HepG2 (cell line): Measurements from ENCODE around the gene SEMA4C. TPM values are rescaled to one million over a fixed set of nuclear protein-coding genes. Genes with fewer than 3 reads are reported as not detected.

Experiments
- CBFB ChIP-seq: sonication (generic); formaldehyde crosslinking; IDR thresholded peaks from 2 replicates; pipeline ENCODE4 v1.4.0; 2020; ENCODE audit warnings: missing genetic modification reagents
- EHMT2 ChIP-seq: fragments of 200-600 bp; sonication (generic); IDR thresholded peaks from 2 replicates; pipeline ENCODE4 v1.7.0; 2017; ENCODE audit warnings: antibody characterized with exemption, low read depth, low read length, borderline replicate concordance
- MATR3 ChIP-seq: sonication (generic); formaldehyde crosslinking; IDR thresholded peaks from 2 replicates; pipeline ENCODE4 v1.4.0; 2020; ENCODE audit warnings: missing genetic modification reagents
- POLR2A ChIP-seq, 2 experiments: IDR thresholded peaks; 2 replicates each; pipeline ENCODE4 v1.6.1; 2011; ENCODE audit warnings: low read depth in 2 of 2, low read length in 2 of 2, mild to moderate bottlenecking in 1 of 2, moderate library complexity in 1 of 2; ENCODE audit not compliant: insufficient read depth in 1 of 2
- RCOR2 ChIP-seq: IDR thresholded peaks from 2 replicates; pipeline ENCODE4 v1.6.1; 2016; ENCODE audit warnings: missing biosample characterization, missing genetic modification reagents
- SIX4 ChIP-seq: sonication (generic); formaldehyde crosslinking; IDR thresholded peaks from 2 replicates; pipeline ENCODE4 v1.4.0; 2020; ENCODE audit warnings: missing genetic modification reagents
- THAP11 ChIP-seq: IDR thresholded peaks from 2 replicates; pipeline ENCODE4 v1.6.1; 2016; ENCODE audit warnings: missing biosample characterization, missing genetic modification reagents
- ZNF224 ChIP-seq: sonication (generic); formaldehyde crosslinking; IDR thresholded peaks from 2 replicates; pipeline ENCODE4 v1.5.0; 2020; ENCODE audit warnings: mild to moderate bottlenecking, missing genetic modification reagents
- ZNF776 ChIP-seq: sonication (generic); formaldehyde crosslinking; IDR thresholded peaks from 2 replicates; pipeline ENCODE4 v1.4.0; 2020; ENCODE audit warnings: mild to moderate bottlenecking, missing genetic modification reagents
- ZNF777 ChIP-seq: sonication (generic); formaldehyde crosslinking; IDR thresholded peaks from 2 replicates; pipeline ENCODE4 v1.4.0; 2020; ENCODE audit warnings: missing genetic modification reagents
- polyA plus RNA-seq, 8 experiments: library from polyadenylated mRNA; depleted of rRNA in 3 of 8; stranded (reverse) in 7 of 8; unstranded in 1 of 8; fragments of >200 nt; fragmentation: Illumina TruSeq in 4 of 8; extraction: Trizol in 4 of 8; gene quantifications; 2 replicates each; pipeline versions ENCODE4 v1.2.1 to v1.2.3, GENCODE V29; 2011 to 2016; ENCODE audit warnings: low read depth in 4 of 8, missing spikeins in 1 of 8, mixed read lengths in 1 of 8; ENCODE audit not compliant: insufficient read depth in 1 of 8
- total RNA-seq, 5 experiments: library from RNA; depleted of rRNA; stranded (reverse); fragments of >200 nt; fragmentation: Illumina TruSeq; extraction: Trizol; gene quantifications; 2 replicates each; pipeline ENCODE4 v1.2.3, GENCODE V29; 2016; ENCODE audit warnings: low read depth in 1 of 5
- TF ChIP-seq, protein P1 (sequence below): sonication (generic); formaldehyde crosslinking; IDR thresholded peaks from 2 replicates; pipeline ENCODE4 v1.4.0; 2020; ENCODE audit warnings: missing genetic modification reagents, borderline replicate concordance
- TF ChIP-seq, protein P2 (sequence below): sonication (generic); formaldehyde crosslinking; IDR thresholded peaks from 2 replicates; pipeline ENCODE4 v1.5.0; 2020; ENCODE audit warnings: missing genetic modification reagents
- TF ChIP-seq, protein P3 (sequence below): sonication (generic); formaldehyde crosslinking; IDR thresholded peaks from 2 replicates; pipeline ENCODE4 v1.5.0; 2020; ENCODE audit warnings: mild to moderate bottlenecking, missing genetic modification reagents, borderline replicate concordance
- TF ChIP-seq, protein P4 (sequence below): IDR thresholded peaks from 2 replicates; pipeline ENCODE4 v1.6.1; 2016; ENCODE audit warnings: low read depth, borderline replicate concordance

The SEMA4C gene
- total and polyA plus RNA-seq, 2 of the 13 experiments (the other 11 are each of a cell fraction or from before 2014, with no cell fraction given), result 25.9 to 46.6 TPM

DNA sequence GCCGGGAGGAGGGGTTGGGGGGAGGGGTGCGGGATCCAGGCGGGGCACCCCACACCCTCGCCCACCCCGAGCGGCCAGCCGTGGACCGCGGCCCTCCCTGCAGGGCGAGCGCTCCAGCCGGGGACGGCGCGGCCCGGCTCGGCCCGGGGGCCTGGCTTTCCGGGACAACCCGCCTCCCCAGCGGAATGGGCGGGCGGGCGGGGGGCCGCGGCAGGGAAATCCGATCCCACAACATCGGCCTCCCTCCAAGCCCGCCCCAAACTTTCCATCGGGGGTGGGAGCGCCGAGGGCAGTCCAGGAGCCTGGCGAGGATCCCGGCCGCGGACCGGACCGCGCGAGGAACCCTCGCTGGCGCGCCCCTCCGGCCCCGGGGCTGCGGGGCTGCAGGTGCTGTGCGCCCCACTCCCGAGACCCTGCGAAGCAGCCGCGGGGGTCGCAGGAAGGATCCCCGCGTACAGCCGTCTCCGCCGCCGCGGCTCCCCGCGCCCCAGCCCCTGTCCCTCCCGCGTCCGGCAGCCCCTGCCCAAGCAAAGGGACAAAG is 529 bp downstream of the SEMA4C start (continued):
- TF ChIP-seq, protein P1, sequence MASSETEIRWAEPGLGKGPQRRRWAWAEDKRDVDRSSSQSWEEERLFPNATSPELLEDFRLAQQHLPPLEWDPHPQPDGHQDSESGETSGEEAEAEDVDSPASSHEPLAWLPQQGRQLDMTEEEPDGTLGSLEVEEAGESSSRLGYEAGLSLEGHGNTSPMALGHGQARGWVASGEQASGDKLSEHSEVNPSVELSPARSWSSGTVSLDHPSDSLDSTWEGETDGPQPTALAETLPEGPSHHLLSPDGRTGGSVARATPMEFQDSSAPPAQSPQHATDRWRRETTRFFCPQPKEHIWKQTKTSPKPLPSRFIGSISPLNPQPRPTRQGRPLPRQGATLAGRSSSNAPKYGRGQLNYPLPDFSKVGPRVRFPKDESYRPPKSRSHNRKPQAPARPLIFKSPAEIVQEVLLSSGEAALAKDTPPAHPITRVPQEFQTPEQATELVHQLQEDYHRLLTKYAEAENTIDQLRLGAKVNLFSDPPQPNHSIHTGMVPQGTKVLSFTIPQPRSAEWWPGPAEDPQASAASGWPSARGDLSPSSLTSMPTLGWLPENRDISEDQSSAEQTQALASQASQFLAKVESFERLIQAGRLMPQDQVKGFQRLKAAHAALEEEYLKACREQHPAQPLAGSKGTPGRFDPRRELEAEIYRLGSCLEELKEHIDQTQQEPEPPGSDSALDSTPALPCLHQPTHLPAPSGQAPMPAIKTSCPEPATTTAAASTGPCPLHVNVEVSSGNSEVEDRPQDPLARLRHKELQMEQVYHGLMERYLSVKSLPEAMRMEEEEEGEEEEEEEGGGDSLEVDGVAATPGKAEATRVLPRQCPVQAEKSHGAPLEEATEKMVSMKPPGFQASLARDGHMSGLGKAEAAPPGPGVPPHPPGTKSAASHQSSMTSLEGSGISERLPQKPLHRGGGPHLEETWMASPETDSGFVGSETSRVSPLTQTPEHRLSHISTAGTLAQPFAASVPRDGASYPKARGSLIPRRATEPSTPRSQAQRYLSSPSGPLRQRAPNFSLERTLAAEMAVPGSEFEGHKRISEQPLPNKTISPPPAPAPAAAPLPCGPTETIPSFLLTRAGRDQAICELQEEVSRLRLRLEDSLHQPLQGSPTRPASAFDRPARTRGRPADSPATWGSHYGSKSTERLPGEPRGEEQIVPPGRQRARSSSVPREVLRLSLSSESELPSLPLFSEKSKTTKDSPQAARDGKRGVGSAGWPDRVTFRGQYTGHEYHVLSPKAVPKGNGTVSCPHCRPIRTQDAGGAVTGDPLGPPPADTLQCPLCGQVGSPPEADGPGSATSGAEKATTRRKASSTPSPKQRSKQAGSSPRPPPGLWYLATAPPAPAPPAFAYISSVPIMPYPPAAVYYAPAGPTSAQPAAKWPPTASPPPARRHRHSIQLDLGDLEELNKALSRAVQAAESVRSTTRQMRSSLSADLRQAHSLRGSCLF, result no peak
- TF ChIP-seq EHMT2, result no peak
- TF ChIP-seq RCOR2 (CRISPR knock-in tag), result no peak
- TF ChIP-seq, protein P2, sequence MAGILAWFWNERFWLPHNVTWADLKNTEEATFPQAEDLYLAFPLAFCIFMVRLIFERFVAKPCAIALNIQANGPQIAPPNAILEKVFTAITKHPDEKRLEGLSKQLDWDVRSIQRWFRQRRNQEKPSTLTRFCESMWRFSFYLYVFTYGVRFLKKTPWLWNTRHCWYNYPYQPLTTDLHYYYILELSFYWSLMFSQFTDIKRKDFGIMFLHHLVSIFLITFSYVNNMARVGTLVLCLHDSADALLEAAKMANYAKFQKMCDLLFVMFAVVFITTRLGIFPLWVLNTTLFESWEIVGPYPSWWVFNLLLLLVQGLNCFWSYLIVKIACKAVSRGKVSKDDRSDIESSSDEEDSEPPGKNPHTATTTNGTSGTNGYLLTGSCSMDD (CRISPR knock-in tag), result no peak
- TF ChIP-seq ZNF777, result peak; percentile 16; the same call in 1 of the 2 replicates
- TF ChIP-seq ZNF776, result no peak
- no peak for TF ChIP-seq THAP11 (CRISPR knock-in tag)
- TF ChIP-seq POLR2A (IDR thresholded peaks at IDR 0.05; ENCODE audit: insufficient read depth in 1 of 2, low read depth in 2 of 2, low read length in 2 of 2), result no peak; a peak in 1 of 4 replicates
- TF ChIP-seq, protein P3, sequence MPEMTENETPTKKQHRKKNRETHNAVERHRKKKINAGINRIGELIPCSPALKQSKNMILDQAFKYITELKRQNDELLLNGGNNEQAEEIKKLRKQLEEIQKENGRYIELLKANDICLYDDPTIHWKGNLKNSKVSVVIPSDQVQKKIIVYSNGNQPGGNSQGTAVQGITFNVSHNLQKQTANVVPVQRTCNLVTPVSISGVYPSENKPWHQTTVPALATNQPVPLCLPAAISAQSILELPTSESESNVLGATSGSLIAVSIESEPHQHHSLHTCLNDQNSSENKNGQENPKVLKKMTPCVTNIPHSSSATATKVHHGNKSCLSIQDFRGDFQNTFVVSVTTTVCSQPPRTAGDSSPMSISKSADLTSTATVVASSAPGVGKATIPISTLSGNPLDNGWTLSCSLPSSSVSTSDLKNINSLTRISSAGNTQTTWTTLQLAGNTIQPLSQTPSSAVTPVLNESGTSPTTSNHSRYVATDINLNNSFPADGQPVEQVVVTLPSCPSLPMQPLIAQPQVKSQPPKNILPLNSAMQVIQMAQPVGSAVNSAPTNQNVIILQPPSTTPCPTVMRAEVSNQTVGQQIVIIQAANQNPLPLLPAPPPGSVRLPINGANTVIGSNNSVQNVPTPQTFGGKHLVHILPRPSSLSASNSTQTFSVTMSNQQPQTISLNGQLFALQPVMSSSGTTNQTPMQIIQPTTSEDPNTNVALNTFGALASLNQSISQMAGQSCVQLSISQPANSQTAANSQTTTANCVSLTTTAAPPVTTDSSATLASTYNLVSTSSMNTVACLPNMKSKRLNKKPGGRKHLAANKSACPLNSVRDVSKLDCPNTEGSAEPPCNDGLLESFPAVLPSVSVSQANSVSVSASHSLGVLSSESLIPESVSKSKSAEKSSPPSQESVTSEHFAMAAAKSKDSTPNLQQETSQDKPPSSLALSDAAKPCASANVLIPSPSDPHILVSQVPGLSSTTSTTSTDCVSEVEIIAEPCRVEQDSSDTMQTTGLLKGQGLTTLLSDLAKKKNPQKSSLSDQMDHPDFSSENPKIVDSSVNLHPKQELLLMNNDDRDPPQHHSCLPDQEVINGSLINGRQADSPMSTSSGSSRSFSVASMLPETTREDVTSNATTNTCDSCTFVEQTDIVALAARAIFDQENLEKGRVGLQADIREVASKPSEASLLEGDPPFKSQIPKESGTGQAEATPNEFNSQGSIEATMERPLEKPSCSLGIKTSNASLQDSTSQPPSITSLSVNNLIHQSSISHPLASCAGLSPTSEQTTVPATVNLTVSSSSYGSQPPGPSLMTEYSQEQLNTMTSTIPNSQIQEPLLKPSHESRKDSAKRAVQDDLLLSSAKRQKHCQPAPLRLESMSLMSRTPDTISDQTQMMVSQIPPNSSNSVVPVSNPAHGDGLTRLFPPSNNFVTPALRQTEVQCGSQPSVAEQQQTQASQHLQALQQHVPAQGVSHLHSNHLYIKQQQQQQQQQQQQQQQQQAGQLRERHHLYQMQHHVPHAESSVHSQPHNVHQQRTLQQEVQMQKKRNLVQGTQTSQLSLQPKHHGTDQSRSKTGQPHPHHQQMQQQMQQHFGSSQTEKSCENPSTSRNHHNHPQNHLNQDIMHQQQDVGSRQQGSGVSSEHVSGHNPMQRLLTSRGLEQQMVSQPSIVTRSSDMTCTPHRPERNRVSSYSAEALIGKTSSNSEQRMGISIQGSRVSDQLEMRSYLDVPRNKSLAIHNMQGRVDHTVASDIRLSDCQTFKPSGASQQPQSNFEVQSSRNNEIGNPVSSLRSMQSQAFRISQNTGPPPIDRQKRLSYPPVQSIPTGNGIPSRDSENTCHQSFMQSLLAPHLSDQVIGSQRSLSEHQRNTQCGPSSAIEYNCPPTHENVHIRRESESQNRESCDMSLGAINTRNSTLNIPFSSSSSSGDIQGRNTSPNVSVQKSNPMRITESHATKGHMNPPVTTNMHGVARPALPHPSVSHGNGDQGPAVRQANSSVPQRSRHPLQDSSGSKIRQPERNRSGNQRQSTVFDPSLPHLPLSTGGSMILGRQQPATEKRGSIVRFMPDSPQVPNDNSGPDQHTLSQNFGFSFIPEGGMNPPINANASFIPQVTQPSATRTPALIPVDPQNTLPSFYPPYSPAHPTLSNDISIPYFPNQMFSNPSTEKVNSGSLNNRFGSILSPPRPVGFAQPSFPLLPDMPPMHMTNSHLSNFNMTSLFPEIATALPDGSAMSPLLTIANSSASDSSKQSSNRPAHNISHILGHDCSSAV, result no peak
- no peak for TF ChIP-seq CBFB (CRISPR knock-in tag)
- no peak; the same call in 1 of the 2 replicates for TF ChIP-seq SIX4 (CRISPR knock-in tag)
- TF ChIP-seq, protein P4, sequence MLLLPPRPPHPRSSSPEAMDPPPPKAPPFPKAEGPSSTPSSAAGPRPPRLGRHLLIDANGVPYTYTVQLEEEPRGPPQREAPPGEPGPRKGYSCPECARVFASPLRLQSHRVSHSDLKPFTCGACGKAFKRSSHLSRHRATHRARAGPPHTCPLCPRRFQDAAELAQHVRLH (CRISPR knock-in tag), result no peak
- no peak for TF ChIP-seq MATR3 (CRISPR knock-in tag)
- no peak for TF ChIP-seq ZNF224 (CRISPR knock-in tag)
